SK-N-MC (cell line): Measurements from ENCODE around the gene PPP1R12B.

Experiments
- FOXP2 ChIP-seq: optimal IDR thresholded peaks from 2 replicates; pipeline ENCODE3; 2011; ENCODE audit warnings: mild to moderate bottlenecking, moderate library complexity; ENCODE audit not compliant: insufficient read depth; ENCODE audit errors: extremely low read length, control extremely low read depth
- POLR2AphosphoS5 ChIP-seq: IDR thresholded peaks from 2 replicates; pipeline ENCODE4 v1.6.1; 2012; ENCODE audit warnings: mild to moderate bottlenecking, low read depth, low read length, borderline replicate concordance

DNA sequence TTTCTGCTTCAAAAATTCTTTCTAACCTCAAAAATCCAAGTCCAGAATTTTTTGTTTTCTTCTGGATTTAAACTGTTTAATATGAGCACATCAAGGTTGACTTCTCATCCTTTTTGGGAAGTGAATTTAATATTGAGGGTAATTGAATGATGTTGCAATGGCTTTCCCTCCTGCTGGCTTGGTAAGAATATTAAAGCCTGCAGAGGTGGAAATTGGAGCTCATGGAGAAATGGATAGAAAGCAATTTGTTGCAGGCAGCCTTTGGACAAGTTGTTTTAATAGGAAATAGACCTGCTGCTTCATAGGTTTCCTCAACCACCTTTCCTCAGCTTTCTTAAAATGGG lies 237.1 kb downstream of the PPP1R12B start:
- TF ChIP-seq POLR2AphosphoS5 (no peak), FOXP2 (no peak)
